Keratinocyte (primary cell): Measurements from ENCODE around the gene PFDN2.
"Not testable (repeated sequence)": the region's sequence is repeated elsewhere in the genome, so short reads cannot be mapped to it uniquely, and the experiment has no call there.

Source experiments
- EZH2 ChIP-seq: IDR thresholded peaks from one replicate; pipeline ENCODE4 v1.6.1; 2012; ENCODE audit warnings: inconsistent platforms, mild to moderate bottlenecking, low read length, moderate library complexity
- TF ChIP-seq, protein P1 (sequence below), 3 experiments: IDR thresholded peaks in 1 of 3; conservative IDR thresholded peaks in 1 of 3; optimal IDR thresholded peaks in 1 of 3; 2 replicates in 2 of 3; 3 replicates in 1 of 3; pipeline versions ENCODE3 to v1.5.1; 2011; ENCODE audit warnings: low read length in 3 of 3, mild to moderate bottlenecking in 3 of 3, moderate library complexity in 2 of 3, control low read depth in 1 of 3, inconsistent platforms in 1 of 3; ENCODE audit not compliant: insufficient read depth in 2 of 3; ENCODE audit errors: extremely low read depth in 1 of 3

DNA sequence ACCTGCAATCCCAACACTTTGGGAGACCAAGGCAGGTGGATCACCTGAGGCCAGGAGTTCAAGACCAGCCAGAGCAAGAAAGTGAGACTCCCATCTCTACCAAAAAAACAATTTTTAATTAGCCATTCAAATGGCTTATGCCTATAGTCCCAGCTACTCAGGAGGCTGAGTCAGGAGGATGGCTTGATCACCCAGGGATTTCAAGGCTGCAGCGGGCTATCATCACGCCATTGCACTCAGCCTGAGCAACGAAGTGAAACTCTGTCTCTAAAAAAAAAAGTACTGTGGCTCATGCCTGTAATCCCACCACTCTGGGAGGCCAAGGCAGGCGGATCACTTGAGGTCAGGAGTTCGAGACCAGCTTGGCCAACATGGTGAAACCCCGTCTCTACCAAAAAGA lies 1.9 kb downstream of the PFDN2 start:
- TF ChIP-seq, protein P1, sequence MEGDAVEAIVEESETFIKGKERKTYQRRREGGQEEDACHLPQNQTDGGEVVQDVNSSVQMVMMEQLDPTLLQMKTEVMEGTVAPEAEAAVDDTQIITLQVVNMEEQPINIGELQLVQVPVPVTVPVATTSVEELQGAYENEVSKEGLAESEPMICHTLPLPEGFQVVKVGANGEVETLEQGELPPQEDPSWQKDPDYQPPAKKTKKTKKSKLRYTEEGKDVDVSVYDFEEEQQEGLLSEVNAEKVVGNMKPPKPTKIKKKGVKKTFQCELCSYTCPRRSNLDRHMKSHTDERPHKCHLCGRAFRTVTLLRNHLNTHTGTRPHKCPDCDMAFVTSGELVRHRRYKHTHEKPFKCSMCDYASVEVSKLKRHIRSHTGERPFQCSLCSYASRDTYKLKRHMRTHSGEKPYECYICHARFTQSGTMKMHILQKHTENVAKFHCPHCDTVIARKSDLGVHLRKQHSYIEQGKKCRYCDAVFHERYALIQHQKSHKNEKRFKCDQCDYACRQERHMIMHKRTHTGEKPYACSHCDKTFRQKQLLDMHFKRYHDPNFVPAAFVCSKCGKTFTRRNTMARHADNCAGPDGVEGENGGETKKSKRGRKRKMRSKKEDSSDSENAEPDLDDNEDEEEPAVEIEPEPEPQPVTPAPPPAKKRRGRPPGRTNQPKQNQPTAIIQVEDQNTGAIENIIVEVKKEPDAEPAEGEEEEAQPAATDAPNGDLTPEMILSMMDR (optimal IDR thresholded peaks at IDR 0.05 in 1 of 3, IDR thresholded peaks at IDR 0.05 in 1 of 3, conservative IDR thresholded peaks at IDR 0.05 in 1 of 3; ENCODE audit: extremely low read depth in 1 of 3, insufficient read depth in 2 of 3, low read length in 3 of 3): not testable (repeated sequence)
- not testable (repeated sequence) for TF ChIP-seq EZH2
